ENCODE results near the gene MRPL12.

DNA sequence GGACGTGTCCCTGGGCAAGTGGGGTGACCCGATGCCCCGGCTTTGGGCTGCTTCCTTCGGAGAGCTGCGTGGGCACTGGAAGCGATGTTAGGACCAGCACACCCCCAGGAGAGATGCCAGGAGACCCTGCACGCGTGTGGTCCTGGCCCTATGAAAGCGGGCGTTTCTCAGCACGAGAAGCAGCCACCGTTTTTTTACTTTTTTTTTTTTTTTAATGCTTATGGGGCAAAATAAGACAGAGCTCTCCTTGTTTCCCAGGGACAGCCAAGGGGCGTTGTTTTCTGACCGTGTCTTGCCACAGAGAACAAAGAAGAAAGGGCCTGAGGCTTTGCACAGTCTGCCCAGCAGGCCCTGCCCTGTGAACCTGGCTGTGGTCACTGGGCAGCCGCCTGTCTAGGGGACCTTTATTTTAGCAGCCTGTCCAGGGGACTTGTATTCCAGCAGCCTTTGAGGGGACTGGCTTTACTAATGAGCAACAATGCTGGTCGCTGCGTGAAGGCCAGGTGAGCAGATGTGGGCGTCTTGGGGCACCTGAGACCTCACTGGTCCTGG lies 9.9 kb downstream of the MRPL12 start:
- TF ChIP-seq, protein P1, sequence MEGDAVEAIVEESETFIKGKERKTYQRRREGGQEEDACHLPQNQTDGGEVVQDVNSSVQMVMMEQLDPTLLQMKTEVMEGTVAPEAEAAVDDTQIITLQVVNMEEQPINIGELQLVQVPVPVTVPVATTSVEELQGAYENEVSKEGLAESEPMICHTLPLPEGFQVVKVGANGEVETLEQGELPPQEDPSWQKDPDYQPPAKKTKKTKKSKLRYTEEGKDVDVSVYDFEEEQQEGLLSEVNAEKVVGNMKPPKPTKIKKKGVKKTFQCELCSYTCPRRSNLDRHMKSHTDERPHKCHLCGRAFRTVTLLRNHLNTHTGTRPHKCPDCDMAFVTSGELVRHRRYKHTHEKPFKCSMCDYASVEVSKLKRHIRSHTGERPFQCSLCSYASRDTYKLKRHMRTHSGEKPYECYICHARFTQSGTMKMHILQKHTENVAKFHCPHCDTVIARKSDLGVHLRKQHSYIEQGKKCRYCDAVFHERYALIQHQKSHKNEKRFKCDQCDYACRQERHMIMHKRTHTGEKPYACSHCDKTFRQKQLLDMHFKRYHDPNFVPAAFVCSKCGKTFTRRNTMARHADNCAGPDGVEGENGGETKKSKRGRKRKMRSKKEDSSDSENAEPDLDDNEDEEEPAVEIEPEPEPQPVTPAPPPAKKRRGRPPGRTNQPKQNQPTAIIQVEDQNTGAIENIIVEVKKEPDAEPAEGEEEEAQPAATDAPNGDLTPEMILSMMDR (IDR thresholded peaks at IDR 0.05), result no peak
- TF ChIP-seq POLR2AphosphoS5 (IDR thresholded peaks at IDR 0.05), result no peak
